ENCODE results near the gene CENPT. TPM values are rescaled to one million over a fixed set of nuclear protein-coding genes. Genes with fewer than 3 reads are reported as not detected.
"Not testable (repeated sequence)": the region's sequence is repeated elsewhere in the genome, so short reads cannot be mapped to it uniquely, and the experiment has no call there.

The CENPT gene
- total RNA-seq, 1 donor from 2014 or later = 46.3 TPM

GRCh38 chr16:67837811-67838210 lies 9.7 kb downstream of the CENPT start:
- H3K27me3 Mint-ChIP-seq (ENCODE audit: unreplicated experiment) = no peaks in the 10 kb centered on the region
- H3K4me1 Mint-ChIP-seq (ENCODE audit: unreplicated experiment) = peaks cover 11% of the 10 kb centered on the region
- DNase-seq (ENCODE audit: extremely low spot score, unreplicated experiment) = no peak
- H3K9me3 Mint-ChIP-seq (ENCODE audit: unreplicated experiment) = no peaks in the 10 kb centered on the region
- H3K4me3 Mint-ChIP-seq (ENCODE audit: unreplicated experiment) = no peak overlapping the region
- no peak overlapping the region for H3K27ac Mint-ChIP-seq (ENCODE audit: unreplicated experiment)
- H3K36me3 Mint-ChIP-seq (ENCODE audit: unreplicated experiment) = no peaks in the 10 kb centered on the region
- TF ChIP-seq CTCF (IDR thresholded peaks at IDR 0.05) = no peak

DNA sequence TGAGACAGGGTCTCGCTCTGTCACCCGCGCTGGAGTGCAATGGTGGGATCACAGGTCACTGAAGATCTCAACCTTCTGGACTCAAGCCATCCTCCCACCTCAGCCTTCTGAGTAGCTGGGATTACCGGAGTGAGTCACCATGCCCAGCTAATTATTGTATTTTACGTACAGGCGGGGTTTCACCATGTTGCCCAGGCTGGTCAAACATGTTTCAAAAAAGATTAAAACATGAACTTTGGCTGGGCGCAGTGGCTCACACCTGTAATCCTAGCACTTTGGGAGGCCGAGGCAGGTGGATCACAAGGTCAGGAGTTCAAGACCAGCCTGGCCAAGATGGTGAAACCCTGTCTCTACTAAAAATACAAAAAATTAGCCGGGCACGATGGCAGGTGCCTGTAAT lies 10.3 kb downstream of the CENPT start:
- DNase-seq (ENCODE audit: extremely low spot score, unreplicated experiment); H3K4me3 Mint-ChIP-seq (ENCODE audit: unreplicated experiment); H3K27ac Mint-ChIP-seq (ENCODE audit: unreplicated experiment); H3K27me3 Mint-ChIP-seq (ENCODE audit: unreplicated experiment); H3K36me3 Mint-ChIP-seq (ENCODE audit: unreplicated experiment); H3K9me3 Mint-ChIP-seq (ENCODE audit: unreplicated experiment): not testable (repeated sequence)
- peaks cover 14% of the 10 kb centered on the region for H3K4me1 Mint-ChIP-seq (ENCODE audit: unreplicated experiment)

DNA sequence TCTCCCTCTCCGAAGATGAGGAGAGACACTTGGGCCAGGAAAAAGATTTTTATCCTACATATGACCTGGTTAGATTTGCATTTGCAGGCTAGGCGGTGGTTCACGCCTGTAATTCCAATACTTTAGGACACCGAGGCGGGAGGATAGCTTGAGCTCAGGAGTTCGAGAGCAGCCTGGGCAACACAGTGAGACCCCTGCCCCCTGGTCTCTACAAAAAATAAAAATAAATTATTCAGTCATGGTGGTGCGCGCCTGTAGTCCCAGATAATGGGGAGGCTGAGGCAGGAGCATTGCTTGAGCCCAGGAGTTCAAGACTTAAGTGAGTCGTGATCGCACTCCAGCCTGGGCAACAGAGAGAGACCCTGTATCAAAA lies 13.3 kb downstream of the CENPT start:
- H3K27me3 Mint-ChIP-seq (ENCODE audit: unreplicated experiment) = no peaks in the 10 kb centered on the region
- TF ChIP-seq CTCF (IDR thresholded peaks at IDR 0.05) = no peak
- DNase-seq (ENCODE audit: extremely low spot score, unreplicated experiment) = no peak
- H3K4me1 Mint-ChIP-seq (ENCODE audit: unreplicated experiment) = peaks cover 10% of the 10 kb centered on the region
- peak overlapping the region; percentile 90 for H3K4me3 Mint-ChIP-seq (ENCODE audit: unreplicated experiment)
- H3K36me3 Mint-ChIP-seq (ENCODE audit: unreplicated experiment) = peaks cover 9% of the 10 kb centered on the region
- H3K27ac Mint-ChIP-seq (ENCODE audit: unreplicated experiment) = no peak overlapping the region
- no peaks in the 10 kb centered on the region for H3K9me3 Mint-ChIP-seq (ENCODE audit: unreplicated experiment)

- H3K27ac Mint-ChIP-seq (ENCODE audit: unreplicated experiment) = peak overlapping the region; percentile 68
- H3K36me3 Mint-ChIP-seq (ENCODE audit: unreplicated experiment) = peaks cover 13% of the 10 kb centered on the region
- H3K4me1 Mint-ChIP-seq (ENCODE audit: unreplicated experiment) = peaks cover 10% of the 10 kb centered on the region
- DNase-seq (ENCODE audit: extremely low spot score, unreplicated experiment) = peak; percentile 98
- TF ChIP-seq CTCF (IDR thresholded peaks at IDR 0.05) = no peak
- H3K9me3 Mint-ChIP-seq (ENCODE audit: unreplicated experiment) = no peaks in the 10 kb centered on the region
- H3K4me3 Mint-ChIP-seq (ENCODE audit: unreplicated experiment) = peak overlapping the region; percentile 90
- H3K27me3 Mint-ChIP-seq (ENCODE audit: unreplicated experiment) = no peaks in the 10 kb centered on the region
Observed at GRCh38 chr16:67833415-67834241, 13.9 kb downstream of the CENPT start.

- no peak for DNase-seq (ENCODE audit: extremely low spot score, unreplicated experiment)
- H3K4me3 Mint-ChIP-seq (ENCODE audit: unreplicated experiment) = peak overlapping the region; percentile 90
- H3K27ac Mint-ChIP-seq (ENCODE audit: unreplicated experiment) = peak overlapping the region; percentile 68
- no peak for TF ChIP-seq CTCF (IDR thresholded peaks at IDR 0.05)
- peaks cover 10% of the 10 kb centered on the region for H3K4me1 Mint-ChIP-seq (ENCODE audit: unreplicated experiment)
- H3K9me3 Mint-ChIP-seq (ENCODE audit: unreplicated experiment) = no peaks in the 10 kb centered on the region
- H3K27me3 Mint-ChIP-seq (ENCODE audit: unreplicated experiment) = no peaks in the 10 kb centered on the region
- H3K36me3 Mint-ChIP-seq (ENCODE audit: unreplicated experiment) = peaks cover 14% of the 10 kb centered on the region
Observed at GRCh38 chr16:67833030-67833414, 14.5 kb downstream of the CENPT start.
